ENCODE results near the gene C2CD4C.

DNA sequence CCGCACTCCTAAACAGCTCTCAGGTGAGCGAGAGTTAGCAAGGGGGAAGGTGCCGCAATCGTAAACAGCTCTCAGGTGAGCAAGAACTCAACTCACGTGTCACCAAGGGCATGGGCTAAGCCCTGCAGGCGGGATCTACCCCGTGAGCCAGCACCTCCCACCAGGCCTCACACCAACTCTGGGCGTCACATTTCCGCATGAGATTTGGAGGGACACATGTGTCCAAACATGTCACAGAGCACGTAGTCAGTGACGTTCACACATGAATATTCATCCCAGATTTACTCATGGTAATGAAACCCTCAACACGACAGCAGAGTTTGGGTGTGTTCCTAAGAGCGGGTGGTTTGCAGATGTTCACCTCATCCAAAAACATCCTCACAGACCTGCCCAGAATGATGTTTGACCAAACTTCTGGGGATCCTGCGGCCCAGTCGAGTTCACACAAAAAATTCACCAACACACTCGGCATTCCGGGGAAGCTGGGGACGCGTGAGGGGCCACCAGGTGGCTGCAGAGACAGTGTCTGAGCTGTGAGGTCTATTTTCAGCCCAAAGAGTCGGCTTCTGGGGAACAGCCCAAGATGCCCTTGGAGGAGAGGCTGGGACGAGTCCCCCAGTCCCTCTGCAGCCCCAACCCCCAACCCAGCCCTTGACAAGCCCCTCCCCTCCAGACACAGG lies 19.6 kb downstream of the C2CD4C start:
- TF ChIP-seq, protein P1, sequence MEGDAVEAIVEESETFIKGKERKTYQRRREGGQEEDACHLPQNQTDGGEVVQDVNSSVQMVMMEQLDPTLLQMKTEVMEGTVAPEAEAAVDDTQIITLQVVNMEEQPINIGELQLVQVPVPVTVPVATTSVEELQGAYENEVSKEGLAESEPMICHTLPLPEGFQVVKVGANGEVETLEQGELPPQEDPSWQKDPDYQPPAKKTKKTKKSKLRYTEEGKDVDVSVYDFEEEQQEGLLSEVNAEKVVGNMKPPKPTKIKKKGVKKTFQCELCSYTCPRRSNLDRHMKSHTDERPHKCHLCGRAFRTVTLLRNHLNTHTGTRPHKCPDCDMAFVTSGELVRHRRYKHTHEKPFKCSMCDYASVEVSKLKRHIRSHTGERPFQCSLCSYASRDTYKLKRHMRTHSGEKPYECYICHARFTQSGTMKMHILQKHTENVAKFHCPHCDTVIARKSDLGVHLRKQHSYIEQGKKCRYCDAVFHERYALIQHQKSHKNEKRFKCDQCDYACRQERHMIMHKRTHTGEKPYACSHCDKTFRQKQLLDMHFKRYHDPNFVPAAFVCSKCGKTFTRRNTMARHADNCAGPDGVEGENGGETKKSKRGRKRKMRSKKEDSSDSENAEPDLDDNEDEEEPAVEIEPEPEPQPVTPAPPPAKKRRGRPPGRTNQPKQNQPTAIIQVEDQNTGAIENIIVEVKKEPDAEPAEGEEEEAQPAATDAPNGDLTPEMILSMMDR (IDR thresholded peaks at IDR 0.05 in 8 of 11, conservative IDR thresholded peaks at IDR 0.05 in 3 of 11) = no peak
- TF ChIP-seq POLR2A (IDR thresholded peaks at IDR 0.05) (no peak), POLR2AphosphoS5 (IDR thresholded peaks at IDR 0.05) (no peak)
